GM19099 (cell line): Measurements from ENCODE around the gene LLGL1.

Experiments used
- POLR2A ChIP-seq: IDR thresholded peaks from 3 replicates; pipeline ENCODE4 v1.6.1; 2011; ENCODE audit warnings: low read depth; ENCODE audit not compliant: insufficient read length; ENCODE audit errors: extremely low read depth

The LLGL1 gene

DNA sequence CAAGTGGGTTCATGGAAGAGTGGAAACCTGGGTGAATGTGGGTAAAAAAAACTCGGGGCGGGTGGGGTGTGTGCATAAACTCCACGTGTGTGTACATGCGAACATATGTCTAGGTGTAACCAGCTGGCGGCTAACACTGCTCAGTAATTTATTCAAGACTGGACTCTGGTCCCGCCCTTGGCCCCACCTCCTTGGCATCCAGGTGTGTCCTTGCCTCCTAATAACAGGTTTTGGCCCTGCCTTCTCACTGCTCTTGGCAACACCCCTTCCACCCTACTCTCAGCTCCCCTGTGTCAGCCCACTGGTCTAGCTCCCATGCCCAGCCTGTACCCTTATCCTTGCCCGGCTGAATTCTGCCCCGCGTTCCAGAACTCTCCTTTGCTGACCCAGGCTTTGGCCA lies 24.8 kb downstream of the LLGL1 start:
- no peak for TF ChIP-seq POLR2A

DNA sequence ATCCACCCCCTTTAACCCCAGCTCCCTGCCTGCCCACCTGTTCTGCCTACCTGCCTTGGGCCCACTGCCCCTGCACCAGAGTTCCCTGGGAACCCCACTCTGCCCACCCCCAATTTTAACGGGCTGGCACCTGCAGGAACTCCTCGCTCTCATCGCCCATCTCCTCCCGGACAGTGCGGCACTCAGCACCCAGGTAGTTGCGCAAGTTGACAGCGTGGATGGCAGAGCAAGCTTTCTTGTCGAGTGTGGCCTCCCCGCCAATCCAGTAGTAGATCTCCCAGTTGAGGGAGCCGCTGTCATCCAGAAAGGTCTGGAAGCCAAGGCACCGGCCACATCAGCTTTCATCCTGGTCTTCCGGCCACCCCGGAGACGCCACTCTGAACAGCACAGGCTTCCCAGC lies 25.3 kb downstream of the LLGL1 start:
- TF ChIP-seq POLR2A: no peak

DNA sequence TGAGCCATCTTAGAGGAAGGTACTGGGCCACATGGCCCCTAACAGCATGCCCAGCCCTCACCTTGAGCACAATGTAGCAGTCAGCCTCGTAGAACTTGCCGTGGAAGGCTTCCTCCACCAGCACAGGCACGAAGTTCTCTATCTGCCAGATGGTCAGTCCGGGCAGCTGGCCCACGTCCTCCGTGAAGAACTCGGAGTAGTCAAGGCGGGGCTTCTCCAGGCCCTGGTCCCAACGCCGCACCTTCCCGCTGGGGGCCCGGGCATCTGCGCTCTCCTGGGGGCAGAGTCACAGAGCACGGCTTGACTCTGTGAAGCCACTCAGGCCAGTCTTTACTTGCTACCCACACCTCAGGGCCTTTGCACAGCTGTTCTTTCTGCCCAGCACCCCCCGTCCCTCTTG lies 25.8 kb downstream of the LLGL1 start:
- TF ChIP-seq POLR2A: no peak

DNA sequence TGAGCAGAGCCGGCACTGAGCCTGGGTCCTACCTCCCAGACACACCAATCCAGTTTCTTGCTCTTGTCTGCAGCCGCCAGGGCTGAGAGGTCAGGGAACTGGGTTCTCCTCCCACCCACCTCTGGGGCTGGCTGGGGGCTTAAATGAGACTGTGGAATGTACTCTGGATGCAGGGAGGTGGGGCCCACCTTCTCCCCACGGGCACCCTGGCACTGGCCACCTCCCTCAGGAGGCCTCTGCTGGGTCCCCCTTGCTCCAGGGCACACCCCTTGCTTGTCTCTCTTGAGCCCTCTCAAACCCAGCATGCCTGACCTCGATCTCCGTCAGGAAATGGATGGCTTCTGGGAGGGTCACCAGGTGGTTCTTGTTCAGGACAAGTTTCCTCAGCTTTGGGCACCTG lies 26.7 kb downstream of the LLGL1 start:
- no peak for TF ChIP-seq POLR2A

DNA sequence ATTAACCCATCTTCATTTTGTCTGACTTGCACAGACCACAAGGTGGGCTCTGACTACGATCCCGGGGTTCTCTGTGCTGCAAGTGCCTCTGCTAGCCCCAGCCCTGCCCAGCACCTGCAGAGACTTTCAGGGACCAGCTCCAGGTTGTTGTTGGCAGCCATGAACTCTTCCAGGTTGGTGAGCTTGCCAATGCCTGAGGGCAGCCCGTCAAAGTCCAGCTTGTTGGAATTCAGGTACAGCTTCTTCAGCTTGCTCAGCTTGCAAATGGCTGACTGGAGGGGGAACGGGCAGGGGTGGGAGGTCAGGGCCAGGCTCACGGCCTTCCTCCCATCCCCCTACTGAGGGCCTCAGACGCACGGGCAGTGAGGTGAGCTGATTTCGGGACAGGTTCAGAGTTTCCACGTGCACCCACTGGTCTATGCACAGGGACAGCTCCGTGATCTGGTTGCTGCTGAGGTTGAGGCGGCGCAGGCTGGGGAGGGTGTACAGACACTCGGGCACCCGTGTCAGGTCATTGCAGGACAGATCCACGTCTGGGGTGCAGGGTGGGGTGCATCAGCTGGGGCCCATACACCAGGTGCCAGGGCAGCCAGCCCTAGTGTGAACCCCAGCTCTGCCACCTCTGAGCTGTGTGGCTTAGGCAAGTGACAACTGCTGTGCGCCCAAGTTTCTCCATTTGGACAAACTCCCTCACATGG lies 27.9 kb downstream of the LLGL1 start:
- TF ChIP-seq POLR2A: no peak

DNA sequence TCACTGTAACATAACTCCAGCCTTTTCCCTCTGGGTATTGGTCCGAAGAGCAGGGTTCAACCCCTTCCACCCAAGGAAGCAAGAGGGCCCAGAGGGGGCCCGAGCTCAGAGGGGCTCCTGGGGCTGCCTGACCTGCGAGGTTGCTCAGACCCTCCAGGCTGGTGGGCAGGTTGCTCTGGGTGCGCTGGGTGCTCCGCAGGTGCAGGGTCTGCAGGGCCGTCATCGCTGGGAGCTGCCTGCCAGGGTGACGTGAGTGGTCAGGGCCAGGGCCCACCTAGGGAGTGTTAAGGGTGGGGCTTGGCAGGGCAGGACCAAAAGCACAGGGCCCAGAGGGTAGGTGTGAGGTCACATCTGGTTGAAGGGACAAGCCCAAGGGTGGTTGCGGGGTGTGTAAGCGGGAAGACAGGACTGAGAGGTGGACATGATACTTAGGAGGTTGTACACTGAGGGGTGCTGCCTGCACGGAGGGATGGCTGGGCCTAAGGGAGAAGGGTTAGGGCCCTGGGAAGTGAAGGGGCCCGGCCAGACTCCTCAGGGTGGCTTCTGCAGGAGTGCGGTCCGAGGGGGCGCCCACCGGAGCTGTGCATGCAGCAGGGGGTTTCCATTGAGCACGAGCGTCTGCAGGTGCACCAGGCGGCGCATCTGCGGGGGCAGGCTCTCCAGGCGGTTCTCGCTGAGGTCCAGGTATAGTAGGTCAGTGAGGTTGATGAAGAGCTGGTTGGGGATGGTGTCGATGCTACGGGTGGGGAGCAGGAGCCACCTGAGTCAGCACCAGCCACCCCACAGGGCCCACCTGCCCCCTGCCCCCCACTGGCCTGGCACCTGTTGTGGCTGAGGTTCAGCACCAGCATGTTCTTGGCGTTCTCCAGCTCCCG lies 28.7 kb downstream of the LLGL1 start:
- no peak for TF ChIP-seq POLR2A

DNA sequence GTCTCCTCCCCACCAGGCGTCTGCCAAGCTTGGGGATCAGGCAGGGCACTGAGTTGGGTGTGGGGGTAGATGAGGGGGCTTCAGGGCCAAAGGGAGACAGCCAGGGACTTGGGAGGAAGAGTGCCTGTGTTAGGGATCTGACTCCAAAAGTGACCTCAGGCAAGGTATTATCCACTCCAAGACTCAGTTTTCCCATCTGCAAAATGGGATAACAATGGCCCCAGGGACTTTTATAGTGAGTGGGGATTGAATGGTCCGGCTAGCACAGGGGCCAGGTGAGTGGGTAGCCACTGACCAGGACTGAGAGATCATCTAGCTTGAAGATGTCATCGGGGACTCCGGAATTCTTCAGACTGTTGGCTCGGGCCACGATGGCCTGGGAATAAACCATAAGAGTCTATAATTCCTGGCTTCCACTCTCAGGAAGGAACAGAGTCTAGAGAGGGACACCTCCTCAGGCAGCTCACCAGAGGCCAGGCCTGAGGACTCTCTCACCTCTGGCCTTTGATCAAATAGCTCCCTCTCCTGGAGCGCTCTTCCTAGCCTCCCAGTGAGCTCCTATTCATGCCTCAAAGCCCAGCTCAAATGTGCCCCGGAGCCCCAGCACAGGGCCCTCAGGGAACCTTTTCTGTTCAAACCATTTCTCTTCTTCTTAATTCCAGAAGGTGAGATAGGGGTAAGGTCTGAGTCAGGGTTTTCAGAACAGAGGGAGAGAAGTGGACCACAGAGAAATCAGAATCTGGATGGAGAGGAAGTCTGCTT lies 29.6 kb downstream of the LLGL1 start:
- no peak for TF ChIP-seq POLR2A

DNA sequence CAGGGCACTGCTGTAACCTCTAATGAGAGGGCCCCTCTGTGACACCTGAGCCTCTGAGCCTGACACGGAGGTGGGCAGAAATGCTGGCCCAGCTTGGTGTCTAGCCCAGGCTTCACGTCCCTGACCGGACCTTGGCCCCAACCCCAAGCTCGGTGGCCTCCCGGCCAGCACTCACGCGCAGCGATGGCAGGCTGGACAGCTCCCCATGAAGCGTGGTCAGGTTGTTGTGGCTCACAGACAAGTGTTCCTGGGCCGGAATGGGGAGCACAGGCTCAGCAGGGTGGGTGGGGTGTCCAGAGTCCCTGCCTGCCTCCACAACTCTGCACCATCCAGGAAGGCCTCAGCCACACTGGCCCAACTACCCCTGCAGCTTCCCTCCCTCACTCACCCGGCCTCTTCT lies 30.9 kb downstream of the LLGL1 start:
- TF ChIP-seq POLR2A: no peak

DNA sequence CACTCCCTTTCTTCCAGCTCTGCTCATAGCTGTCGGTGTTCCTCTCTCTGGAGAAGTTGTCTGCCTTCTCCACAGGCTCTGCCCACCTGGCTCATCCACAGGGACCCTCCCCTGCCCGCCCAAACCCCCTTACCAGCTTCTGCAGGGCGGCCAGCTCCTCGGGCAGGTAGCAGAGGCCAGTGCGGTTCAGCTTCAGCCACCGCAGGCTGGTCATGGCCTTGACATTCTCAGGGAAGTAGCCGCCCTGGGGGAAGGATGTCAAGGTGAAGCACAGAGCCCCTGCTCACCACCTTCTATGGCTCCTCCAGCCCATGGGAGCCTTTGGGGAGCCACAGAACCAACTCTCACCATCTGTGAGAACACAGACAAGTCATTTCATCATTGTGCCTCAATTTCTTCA lies 31.3 kb downstream of the LLGL1 start:
- no peak for TF ChIP-seq POLR2A

DNA sequence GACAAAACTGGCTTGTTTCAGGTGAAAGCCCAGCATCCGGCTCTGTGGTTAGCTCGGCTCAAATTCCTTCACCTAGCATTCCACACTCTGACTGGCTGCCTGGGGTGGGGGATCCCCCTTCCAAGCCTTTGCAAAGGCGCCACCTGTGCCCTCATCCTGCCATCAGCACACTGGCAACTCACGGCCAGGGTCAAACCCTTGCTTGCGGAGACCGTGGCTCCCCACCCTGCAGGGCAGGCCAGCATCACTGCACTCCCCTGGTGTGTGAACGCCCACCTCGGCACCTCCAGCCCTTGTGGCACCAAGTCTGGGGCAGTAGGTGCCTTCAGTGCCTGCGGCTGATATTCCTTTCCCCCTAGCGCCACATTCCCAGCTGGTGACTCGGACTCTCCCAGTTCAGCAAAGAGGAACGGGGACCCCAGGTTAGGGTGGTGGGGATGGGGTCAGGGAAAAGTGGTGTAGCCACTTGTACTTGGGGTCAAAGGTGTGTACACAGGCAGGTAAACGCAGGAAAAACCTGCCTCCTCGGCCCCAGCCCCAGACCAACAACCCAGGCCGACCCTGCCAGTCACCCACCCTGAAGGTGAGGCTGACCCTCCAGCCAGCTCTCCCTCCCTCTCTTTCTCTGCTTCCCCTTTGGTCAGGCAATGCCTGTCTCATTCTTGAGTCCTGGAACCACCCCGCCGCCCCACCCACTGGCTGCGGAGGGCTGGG lies 32.0 kb downstream of the LLGL1 start:
- no peak for TF ChIP-seq POLR2A

DNA sequence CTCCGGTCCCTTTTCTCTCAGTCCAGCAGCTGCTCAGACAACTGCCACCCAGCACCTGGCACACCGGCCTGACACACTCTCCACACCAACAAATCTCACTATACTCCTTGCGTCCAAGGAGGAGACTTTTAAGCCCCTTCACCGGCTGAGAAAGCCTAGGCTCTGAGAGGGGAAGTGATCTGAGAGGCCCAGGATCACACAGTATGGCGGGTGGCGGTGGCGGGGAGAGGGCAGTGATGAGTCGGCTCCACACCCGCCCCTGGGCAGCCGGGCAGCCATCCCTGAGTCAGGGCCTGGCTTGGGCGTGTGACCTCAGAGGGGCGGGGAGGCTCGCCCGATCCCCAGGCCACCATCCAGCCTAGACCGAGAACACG lies 32.5 kb downstream of the LLGL1 start:
- TF ChIP-seq POLR2A: peak; percentile 30

DNA sequence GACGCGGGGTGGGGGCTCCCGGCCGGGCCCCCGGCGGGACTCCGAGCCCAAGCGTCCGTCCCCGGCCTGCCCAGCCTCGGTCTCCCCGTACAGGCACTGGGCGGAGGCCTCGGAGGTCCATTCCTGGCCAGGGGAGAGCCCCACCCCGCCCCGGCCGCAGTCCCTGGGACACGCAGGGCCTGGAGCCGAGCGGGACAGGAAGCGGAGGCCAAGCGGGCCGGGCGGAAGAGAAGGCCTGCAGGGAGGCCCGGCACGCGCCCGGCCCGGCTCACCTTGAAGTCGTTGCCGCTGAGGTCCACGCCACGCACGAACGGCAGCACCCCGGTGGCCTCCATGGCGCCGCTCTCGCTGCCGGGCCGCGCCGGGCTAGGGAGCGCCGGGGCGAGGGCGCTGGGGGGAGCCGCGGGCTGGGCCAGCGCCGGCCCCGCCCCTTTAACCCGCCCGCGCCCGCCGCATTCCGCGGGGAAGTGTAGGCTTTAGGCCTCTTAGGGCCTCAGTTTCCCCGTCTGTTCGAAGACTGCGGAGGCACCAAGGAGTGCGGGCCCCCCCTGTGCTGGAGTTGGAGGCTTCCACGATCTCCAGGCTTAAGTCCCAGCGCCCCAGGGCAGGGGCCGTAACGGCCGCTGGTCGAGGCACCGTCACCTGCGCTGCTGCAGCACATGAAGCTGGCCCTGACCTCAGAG lies 33.1 kb downstream of the LLGL1 start, which contains the start of gene FLII:
Gene FLII (minus strand): TSS at position 383 of the 683 bp plus-strand sequence. CDS start 48 bp downstream, at position 335.
- peak; percentile 71 for TF ChIP-seq POLR2A

DNA sequence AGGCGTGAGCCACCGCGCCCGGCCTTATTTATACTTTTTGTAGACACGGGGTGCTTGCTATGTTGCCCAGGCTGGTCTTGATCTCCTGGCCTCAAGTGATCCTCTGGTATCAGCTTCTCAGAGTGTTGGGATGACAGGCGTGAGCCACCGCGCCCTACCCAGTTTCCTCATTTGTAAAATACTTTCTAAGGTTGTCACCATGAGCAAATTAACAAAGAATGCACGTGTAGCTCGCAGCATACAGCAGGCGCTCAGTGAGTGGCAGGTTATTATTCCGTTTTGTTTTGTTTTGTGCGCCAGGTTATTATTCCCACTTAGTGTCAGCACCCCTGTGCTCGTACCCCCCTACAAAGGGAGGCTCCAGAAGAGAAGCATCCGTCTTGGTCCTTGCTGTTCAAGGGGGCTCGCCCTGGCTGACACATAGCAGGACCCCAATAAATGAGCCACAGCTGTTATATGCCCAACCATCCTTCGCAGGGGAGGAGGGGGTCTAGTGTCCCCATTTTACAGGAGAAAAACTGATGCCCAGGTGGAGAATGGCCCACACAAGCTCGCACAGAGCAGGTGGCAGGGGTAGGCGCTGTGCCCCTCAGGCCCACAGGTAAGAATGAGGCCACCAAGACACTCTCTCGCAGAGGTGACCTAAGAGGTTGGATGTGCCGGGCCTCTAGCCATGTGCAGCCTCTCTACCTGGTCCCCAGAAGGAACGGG lies 34.3 kb downstream of the LLGL1 start:
- TF ChIP-seq POLR2A: no peak
